NB4 (cell line): ENCODE data around the gene DNMBP.
"Not testable (repeated sequence)": the region's sequence is repeated elsewhere in the genome, so short reads cannot be mapped to it uniquely, and the experiment has no call there.

Experiments
- CTCF ChIP-seq: IDR thresholded peaks from one replicate; pipeline ENCODE4 v1.5.1; 2012; ENCODE audit warnings: low read depth, low read length
- MYC ChIP-seq: IDR thresholded peaks from 2 replicates; pipeline ENCODE4 v1.6.1; 2011; ENCODE audit warnings: low read depth, low read length
- POLR2A ChIP-seq: IDR thresholded peaks from 2 replicates; pipeline ENCODE4 v1.6.1; 2011; ENCODE audit warnings: mild to moderate bottlenecking; ENCODE audit not compliant: insufficient read length; ENCODE audit errors: extremely low read depth

GRCh38 chr10:99946051-99946450, 63.7 kb downstream of the DNMBP start:
- not testable (repeated sequence) for TF ChIP-seq CTCF, POLR2A, MYC
